HG02642 (cell line): ENCODE measurements around the gene CENPS.
A peak's percentile ranks its signal among the peaks of the same experiment; 100 is the strongest.
"Not testable (repeated sequence)": the region's sequence is repeated elsewhere in the genome, so short reads cannot be mapped to it uniquely, and the experiment has no call there.

Experiments
- ATAC-seq: cut with Tn5 transposase; IDR thresholded peaks from one replicate; pipeline ENCODE4 v1.9.1; 2021; ENCODE audit warnings: mild to moderate bottlenecking; ENCODE audit not compliant: unreplicated experiment, poor library complexity

Gene CENPS

DNA sequence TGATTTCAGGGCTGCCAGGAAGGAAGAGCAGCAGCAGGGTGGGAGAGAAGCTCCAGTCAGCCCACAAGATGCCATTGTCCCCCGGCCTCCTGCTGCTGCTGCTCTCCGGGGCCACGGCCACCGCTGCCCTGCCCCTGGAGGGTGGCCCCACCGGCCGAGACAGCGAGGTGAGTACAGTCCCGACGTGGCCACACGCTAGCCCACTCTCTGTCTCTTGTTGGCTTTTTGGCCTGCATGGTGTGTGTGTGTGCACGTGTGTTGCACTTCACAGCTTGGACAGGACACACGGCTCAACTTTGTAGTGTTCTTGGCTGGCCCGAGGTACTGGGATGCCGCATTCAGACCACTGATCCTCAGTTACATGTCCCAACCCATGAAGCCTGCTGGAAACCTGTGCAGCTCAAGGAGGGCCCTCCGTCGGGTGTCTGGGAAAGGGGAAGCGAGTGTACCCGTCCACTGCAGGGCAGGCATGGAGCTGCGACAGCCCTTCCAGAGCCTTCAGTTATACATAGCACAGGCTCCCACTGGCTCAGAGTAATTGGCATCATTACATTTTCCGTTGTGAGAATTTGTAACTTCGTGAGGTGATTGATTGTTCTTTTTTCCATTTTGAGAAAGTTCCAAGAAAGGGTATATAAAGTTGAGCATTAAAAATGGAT, 20.1 kb downstream of the CENPS start:
- no peak for ATAC-seq

- ATAC-seq: no peak
These were observed 20.6 kb downstream of the CENPS start for GRCh38 chr1:10450836-10451235.

DNA sequence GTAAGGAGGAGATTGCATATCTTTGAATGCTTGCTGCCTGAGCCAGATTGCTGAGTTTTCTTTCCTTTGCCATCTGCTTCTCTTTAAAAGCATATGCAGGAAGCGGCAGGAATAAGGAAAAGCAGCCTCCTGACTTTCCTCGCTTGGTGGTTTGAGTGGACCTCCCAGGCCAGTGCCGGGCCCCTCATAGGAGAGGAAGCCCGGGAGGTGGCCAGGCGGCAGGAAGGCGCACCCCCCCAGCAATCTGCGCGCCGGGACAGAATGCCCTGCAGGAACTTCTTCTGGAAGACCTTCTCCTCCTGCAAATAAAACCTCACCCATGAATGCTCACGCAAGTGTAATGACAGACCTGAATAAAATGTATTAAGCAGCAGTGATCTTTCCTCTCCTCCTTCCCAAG, 21.1 kb downstream of the CENPS start:
- no peak for ATAC-seq

- no peak for ATAC-seq
These were observed 25.8 kb downstream of the CENPS start for GRCh38 chr1:10456048-10456447.

GRCh38 chr1:10456661-10457060, 26.4 kb downstream of the CENPS start:
- ATAC-seq: no peak

- ATAC-seq: not testable (repeated sequence)
These were observed 27.2 kb downstream of the CENPS start for GRCh38 chr1:10457462-10457861.

DNA sequence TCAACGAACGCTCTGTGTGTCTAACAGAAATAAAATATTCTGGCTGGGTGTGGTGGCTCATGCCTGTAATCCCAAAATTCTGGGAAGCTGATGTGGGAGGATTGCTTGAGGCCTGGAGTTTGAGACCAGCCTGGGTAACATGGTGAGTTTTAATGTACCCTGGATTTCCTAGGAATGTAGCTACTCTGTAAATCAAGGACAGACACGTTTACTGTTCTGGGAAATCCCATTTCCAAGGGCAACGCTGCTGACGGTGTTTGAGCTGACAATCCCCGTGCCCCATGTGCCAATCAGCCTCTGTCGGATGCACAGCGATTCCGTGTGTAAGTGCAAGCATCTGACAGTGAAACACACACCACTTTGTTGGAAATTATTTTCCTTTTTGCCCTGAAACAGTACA, 27.6 kb downstream of the CENPS start:
- no peak for ATAC-seq

DNA sequence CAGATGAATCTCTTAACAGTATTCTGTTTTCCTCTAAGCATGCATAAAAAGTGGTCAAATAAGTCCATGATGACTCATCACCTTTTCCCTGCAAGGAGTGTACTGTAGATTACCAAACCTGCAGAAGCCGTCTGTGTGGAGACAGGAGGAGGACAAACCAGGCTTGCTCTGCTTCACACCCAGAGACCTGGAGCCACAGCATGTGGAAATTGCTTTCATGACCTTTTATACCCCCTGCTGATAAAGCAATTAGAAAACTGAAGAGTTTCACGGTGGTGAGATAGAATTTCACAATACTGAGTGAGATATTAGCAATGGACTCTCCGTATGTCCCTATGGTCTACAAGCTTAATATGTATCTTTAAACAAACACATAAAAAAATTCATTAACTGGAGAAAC, 29.0 kb downstream of the CENPS start:
- no peak for ATAC-seq

- no peak for ATAC-seq
These were observed 36.8 kb downstream of the CENPS start for GRCh38 chr1:10467078-10467477.

DNA sequence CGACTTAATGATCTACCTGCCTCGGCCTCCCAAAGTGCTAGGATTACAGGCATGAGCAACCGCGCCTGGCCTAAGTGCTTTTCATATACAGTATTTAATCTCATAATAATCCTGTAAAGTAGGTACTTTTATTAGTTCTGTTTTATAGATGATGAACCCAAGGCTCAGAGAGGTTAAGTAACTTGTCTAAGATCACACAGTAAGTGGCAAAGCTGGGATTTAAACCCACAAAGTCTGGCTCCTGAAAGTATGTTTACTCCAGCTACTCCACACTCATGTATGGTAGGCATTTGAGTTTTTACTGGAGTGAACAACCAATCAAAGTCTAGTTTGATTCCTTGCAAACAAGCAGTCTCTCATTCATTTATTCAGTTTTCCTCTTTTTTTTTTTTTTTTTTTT, 39.8 kb downstream of the CENPS start:
- no peak for ATAC-seq

DNA sequence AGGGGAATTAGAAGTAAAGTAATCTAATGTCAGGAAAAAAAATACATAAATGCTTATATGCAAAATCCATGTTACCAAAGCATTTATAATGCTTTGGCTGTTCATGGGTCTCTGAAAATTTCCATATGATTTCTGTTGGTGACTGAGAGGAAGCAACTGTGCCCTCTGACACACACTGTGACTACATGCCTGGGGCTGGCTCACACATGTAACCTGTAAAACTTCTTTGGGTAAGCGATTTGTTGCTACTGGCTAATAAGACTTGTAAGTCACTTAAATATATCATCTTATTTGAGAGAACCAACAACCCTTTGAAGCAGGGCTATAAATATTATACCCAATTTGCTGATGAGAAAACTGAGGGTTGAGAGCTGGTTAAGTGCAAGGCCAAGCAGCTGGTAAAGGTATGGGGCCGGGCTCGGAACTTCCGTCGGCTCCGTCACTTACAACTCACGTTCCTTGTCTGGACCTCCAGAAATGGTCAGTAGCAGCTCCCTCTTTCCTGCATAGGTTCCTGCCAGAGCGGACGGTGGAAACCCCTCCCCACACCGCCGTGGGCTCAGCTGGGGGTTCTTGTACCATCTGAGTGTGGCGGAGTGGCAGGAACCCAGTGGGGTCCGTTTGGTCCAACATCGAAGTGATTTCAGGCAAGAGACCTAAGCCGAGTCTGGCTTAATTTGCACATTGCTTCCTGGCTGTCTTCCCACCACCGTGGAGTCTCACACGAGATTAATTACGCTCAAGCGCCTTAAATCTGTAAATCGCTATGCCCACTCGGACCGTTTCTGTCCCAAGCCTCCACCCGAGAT, 41.4 kb downstream of the CENPS start:
- ATAC-seq: no peak

- ATAC-seq: peak; percentile 74
These were observed 42.2 kb downstream of the CENPS start, which contains the start of gene DFFA for GRCh38 chr1:10472220-10473144. DFFA (minus strand) TSS chr1:10472529; CDS start chr1:10472458, 71 bp downstream.

DNA sequence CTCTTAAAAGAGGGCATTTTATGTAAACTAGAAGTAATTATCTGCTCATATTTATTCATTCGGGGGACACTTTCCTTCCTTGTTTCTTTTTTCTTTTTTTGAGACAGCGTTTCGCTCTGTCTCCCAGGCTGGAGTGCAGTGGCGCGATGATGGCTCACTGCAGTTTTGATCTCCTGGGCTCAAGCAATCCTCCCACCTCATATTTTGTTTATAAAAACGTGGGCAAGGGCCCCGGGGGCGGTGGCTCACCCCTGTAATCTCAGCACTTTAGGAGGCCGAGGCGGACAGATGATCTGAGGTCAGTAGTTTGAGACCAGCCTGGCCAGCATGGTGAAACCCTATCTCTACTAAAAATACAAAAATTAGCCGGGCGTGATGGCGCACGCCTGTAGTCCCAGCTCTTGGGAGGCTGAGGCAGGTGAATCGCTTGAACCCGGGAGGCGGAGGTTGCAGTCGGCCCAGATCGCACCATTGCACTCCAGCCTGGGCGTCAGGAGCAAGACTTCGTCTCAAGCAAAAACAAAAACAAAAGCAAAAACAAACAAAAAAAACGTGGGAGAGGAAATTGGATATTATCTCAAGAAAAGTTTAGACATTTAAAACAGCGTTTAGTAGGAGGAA, 43.0 kb downstream of the CENPS start:
- no peak for ATAC-seq

GRCh38 chr1:10474309-10474612, 44.0 kb downstream of the CENPS start:
- not testable (repeated sequence) for ATAC-seq

DNA sequence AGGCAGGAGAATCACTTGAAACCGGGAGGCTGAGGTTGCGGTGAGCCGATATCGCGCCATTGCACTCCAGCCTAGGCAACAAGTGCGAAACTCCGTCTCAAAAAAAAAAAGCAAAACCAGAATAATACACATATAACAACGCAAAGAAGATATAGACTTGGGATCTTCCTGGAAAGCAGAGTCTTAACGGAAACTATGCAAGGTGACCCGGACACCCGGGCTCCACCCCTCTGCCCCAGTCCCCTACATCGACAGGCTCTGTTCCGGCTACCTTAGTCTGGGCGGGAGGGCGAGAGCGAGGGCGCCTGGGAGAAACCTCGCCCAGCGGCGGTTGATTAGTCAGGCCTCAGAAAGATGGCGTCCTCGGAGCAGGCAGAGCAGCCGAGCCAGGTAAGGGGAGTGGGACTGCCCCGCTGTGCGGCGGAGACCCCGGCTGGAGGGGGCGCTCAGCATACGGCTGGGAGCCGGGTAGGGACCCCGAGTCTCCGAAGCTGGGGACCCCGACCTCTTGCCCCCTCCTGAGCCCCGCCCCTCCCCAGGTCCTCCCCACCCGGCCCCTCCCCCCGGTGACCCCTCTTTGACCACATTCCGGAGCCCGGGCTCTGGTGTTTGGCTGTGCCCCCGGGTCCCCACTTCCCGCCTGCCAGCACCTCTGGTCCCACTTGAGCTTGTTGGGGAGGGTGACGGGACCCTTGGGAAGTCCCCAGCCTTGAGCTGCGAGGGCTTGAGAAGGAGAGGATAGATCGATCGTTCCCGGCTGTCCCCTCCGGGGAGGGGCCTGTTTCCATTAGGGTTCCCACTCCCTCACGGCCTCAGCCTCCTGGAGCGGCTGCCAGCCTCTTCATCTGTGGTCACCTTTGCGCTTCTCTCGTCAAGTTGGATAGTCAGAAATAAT, 44.6 kb downstream of the CENPS start, which contains the start of gene PEX14:
Gene PEX14 (plus strand): TSS at position 338 of the 895 bp plus-strand sequence. CDS start 17 bp downstream, at position 355.
- peak; percentile 79 for ATAC-seq

GRCh38 chr1:10475510-10475909, 45.3 kb downstream of the CENPS start:
- no peak for ATAC-seq

- ATAC-seq: no peak
These were observed 49.1 kb downstream of the CENPS start for GRCh38 chr1:10479296-10479695.

- no peak for ATAC-seq
These were observed 50.4 kb downstream of the CENPS start for GRCh38 chr1:10480614-10481013.

- no peak for ATAC-seq
These were observed 54.3 kb downstream of the CENPS start for GRCh38 chr1:10484521-10484920.
